GM21367 (cell line): ENCODE results near the gene TMEM201.

Experiments
- ATAC-seq: cut with Tn5 transposase; IDR thresholded peaks from one replicate; pipeline ENCODE4 v1.9.1; 2021; ENCODE audit not compliant: unreplicated experiment

Gene TMEM201

DNA sequence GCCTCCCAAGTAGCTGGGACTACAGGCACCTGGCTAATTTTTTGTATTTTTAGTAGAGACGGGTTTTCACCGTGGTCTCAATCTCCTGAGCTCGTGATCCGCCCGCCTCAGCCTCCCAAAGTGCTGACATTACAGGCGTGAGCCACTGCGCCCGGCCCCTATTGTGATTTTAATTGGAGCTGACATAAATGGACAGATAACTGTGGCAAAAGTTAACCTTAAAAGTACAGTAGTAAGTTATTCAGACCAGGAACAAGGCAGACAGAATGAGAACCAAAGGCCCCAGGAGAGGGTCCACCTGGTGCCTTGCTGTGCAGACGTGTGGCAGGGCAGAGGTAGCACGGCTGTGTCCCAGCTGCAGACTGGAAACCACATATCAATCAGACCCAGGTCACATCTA is 11.0 kb downstream of the TMEM201 start:
- ATAC-seq: no peak

DNA sequence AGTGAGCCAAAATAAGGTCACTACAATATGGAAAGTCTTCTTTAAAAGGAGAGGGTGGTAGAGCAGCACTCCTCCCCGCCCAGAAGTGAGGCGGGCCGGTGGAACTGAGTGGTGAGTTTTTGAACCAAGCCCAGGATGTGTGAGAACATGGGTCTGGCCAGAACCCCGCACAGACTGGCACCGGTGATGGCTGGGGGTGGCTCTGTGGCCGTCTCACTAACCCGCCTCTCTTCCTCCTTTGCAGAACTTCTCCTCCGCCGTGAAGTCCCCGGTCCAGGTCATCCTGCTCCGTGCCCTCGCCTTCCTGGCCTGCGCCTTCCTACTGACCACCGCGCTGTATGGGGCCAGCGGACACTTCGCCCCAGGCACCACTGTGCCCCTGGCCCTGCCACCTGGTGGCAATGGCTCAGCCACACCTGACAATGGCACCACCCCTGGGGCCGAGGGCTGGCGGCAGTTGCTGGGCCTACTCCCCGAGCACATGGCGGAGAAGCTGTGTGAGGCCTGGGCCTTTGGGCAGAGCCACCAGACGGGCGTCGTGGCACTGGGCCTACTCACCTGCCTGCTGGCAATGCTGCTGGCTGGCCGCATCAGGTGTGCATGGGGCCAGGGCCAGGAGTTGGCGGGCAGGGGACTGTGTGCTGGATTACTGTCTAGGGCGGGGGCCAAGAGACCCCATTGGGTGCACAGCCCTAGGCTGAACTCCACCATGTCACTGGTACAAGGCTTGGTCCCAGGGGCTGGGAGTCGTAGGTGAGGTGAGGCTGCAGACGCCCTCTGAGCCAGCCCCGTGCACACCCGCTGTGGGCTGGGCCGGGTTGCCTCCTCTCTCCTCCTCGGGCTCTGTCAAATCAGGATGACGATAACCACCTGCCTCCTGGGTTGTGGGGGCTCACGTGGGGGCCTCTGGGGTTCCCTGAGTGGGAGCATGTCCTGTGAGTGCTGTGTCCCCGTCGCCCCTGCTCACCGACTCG is 12.4 kb downstream of the TMEM201 start:
- no peak for ATAC-seq

DNA sequence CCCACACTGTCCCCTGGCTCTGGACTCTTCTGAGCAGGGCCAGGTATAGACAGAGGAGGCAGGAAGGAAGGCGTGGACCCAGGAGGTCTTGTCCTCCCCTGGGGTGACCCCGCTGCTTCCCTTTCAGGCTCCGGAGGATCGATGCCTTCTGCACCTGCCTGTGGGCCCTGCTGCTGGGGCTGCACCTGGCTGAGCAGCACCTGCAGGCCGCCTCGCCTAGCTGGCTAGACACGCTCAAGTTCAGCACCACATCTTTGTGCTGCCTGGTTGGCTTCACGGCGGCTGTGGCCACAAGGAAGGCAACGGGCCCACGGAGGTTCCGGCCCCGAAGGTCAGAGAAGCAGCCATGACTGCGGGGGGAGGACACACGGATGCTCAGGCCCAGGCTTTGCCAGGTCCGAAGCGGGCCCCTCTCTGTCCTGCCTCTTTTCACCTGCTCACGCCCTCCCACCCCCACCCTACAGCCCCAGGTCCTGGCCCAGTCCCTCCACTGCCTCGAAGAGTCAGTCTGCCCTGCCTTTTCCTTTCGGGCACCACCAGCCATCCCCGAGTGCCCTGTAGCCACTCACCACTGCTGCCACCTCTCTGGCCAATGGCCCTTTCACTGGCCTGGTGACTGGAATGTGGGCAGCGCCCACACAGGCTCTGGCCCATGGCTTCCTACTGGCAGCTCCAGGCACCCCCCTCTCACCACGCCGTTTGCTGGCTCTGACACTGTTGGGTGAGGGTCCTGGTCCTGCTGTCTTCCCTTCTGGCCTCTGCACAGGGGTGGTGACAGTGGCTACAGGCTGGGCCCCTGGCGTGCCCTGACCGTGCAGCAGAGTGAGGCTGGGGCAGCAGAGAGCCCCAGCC is 13.5 kb downstream of the TMEM201 start:
- ATAC-seq: no peak

DNA sequence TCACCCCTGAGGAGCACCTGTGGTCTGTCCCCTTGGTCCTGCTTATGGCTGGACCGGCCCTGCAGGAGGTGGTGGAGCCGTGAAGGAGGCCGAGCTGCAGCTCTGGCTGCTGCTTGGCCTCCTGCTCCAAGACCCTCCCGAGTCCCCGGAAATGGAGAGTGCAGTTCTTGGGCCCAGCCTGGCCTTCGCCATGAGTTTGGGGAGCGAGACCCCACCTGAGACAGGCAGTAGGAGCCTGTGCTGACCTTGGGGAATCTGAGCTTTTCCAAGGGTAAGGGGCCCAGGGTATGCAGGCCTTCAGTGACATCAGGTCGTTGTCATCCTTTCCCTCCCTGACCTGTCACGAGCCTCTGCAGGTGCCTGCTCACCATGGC is 14.1 kb downstream of the TMEM201 start:
- no peak for ATAC-seq

DNA sequence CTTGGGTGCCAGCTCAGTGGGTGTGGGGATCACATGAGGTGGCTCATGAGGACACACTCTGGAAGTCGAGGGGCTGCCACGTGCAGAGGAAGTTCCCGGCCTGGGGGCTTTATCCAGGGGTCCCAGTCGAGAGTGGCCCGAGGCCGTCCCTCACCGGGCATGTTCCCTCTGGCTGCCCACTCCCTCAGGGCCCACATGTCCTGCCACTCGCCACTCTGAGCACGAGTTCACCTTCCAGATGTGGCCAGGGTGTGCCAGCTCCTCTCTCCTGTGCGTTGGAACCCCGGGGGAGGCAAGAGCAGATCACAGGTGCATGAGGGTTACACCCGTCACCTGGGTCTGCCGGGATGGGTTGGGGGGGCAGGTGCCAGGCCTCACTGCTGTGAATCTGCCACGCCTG is 14.6 kb downstream of the TMEM201 start:
- no peak for ATAC-seq

DNA sequence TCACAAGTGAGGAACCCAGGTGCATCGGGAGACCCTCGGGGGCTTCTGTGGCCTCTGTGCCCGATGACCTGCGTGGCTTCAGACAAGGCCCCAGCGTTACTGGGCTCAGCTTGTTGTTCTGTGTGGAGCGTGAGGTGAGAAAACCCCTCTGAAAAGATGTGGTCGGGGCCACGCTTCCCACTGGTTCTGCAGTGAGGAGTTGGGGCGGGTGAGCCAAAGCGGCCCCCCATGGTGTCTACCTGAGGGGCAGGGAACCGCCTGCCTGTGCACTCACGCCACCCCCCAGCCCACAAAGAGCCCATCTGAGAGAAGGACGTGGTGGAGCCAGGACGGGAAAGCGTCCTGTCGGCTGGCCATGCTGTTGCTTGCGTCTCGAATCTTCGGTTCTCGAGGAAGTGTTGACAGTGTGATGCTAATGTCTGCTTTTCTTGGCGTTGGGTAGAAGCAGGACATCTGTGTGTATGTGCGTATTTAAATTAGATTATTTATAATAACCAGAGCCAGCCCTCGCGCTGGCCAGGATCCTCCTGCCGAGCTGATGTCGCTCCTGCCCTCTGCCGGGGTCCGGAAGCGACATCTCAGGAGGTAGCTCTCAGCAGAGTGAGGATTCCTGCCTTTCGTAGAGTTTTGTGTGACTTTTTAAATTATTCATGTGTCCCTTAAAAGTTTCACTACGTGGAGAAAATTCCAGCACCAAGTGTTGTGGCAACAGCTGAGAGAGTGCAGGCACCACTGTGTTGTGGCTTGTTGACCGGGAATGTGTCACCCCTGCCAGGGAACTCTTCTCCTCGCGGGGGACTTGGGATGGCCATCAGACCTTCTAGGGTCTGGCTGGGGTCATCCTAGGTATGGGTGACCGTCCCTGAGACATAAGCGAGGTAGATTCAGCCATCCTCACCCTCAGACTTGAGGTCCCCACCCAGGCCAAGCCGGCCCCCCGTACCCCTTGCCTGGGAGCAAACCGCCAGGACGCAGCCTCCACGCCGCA is 15.3 kb downstream of the TMEM201 start:
- no peak for ATAC-seq

DNA sequence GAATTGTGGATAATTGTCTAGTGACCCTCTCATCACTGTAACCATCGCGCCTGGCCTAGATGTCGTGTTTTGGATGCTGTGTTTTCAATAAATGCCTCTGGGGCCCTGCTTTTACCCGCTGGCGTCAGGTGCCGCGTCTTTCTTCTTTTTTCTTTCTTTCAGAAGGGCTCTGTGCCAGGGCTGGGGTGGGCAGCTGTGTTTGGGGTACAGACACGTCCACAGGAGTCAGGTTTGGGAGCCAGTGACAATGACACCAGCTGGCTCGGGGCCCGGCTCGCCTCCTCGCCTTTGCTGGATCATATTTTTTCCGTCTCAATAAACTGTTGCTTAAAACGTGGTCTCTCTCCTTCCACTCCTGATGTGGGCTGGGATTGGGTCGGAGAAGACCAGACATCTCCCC is 16.1 kb downstream of the TMEM201 start:
- ATAC-seq: no peak

DNA sequence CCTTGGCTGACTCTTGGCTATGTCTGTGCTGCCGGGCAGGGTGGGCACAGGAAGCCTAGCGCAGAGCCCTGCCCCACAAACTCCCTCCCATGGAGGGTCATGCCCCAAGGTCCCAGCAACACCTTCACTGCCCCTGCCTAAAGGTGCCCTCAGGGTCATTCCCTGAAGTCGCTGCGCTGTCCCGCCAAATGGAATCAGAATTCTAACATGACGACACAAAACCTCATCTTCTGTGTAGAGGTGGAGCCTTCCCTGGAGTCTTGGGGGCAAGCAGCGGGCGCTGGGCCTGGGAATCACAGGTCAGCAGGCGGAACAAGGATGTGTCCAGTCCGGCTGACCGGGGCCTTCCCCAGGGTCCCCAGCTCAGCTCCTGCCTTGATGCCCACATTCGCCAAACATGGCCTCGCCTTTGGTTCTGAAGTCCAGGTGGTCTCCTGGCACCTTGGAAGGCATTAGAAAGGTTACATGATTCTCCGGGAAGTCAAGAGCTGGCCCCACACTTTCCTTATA is 17.3 kb downstream of the TMEM201 start:
- no peak for ATAC-seq

DNA sequence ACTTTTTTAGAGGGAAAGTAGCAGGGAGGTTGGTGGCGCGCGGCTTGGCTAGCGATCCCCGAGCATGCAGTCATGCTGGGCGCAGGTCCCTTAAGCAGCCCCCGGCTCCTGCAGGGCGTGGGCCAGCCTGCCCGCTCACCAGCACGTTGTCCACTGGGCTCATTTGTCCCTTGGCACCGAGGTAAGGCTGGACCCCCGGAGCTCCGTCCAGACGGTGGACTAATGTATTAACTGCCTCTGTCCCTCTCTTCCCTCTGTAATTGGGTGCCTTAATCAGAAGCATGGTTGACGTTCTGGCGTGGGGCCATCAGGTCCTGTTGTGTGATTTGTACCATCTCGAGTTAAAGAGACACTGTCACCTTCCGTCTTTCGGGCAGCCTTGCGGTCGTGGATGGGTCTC is 17.7 kb downstream of the TMEM201 start:
- no peak for ATAC-seq

DNA sequence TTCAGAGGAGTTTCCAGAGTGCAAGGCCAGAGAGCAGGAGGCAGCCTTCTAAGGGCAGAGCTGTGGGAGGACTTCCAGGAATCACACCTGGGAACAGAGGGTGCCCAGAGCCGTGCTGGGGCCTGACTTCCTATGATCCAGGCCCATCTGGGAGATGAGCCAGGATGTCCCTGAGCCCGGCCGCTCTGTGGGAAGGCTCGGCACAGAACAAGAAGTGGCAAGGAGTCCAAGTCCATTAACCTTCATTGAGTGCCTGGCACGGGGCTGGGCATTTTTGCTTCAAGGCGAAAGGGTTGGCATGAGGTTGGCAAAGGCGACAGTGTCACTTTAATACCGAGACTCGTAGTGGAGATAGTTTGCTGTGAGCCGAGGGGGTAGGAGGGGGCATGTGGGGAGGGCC is 18.2 kb downstream of the TMEM201 start:
- no peak for ATAC-seq

DNA sequence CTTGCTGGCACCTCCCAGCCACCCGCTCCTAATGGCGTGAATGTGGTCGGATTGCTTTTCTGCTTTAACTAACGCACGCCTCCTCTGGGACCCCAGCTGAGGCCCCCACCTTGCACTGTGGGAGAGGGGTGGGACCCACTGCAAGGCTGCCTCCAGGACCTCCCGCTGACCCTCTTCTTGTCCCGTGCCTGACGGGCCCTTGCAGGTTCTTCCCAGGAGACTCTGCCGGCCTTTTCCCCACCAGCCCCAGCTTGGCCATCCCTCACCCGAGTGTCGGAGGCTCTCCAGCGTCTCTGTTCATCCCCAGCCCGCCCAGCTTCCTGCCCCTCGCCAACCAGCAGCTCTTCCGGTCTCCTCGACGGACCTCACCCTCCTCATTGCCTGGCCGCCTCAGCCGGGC is 18.6 kb downstream of the TMEM201 start:
- ATAC-seq: no peak

DNA sequence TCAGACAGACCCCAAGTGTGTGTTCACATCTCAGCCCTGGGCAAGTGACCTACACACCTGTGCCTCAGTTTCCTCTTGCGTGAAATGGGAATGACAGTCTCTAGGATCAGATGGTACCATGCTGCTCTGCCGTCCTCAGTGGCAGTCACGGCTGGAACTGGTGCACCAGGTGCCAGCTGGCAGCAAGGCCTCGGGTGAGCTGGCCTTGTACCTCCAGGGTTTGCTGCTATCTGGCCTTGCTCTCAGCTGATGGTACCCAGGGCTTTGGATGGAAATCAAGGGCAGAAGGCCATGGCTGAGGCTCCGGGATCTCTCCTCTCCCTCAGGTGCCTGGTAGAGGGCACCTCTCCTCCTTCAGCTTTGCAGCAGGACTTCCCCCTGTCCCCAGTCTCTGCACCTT is 21.3 kb downstream of the TMEM201 start:
- no peak for ATAC-seq

DNA sequence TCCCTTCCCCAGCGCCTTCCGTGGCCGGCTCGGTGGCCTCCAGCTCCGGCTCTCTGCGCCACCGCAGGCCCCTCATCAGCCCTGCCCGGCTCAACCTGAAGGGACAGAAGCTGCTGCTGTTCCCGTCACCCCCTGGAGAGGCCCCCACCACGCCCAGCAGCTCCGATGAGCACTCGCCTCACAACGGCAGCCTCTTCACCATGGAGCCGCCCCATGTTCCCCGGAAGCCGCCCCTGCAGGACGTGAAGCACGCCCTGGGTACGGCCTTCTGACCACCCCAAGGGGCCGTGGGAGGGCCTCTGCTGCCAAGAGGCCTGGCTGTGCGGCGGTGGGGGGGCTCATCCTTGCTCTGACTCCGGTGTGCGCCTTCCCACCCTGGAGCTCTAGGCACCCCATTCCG is 21.8 kb downstream of the TMEM201 start:
- ATAC-seq: no peak

DNA sequence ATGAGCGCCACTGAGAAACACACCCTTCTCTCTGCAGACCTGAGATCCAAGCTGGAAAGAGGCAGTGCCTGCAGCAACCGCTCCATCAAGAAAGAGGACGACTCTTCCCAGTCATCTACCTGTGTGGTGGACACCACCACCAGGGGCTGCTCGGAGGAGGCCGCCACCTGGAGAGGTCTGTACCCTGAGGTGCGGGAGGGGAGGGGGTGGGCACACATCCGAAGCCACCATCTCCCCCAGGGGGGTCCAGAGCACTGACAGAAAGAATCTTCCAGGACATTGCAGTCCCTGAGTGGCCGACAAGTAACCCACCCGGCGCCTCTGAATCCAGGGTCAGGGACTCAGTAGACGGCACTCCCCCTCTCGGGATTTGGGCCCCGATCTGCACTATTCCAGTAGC is 23.0 kb downstream of the TMEM201 start:
- ATAC-seq: no peak

DNA sequence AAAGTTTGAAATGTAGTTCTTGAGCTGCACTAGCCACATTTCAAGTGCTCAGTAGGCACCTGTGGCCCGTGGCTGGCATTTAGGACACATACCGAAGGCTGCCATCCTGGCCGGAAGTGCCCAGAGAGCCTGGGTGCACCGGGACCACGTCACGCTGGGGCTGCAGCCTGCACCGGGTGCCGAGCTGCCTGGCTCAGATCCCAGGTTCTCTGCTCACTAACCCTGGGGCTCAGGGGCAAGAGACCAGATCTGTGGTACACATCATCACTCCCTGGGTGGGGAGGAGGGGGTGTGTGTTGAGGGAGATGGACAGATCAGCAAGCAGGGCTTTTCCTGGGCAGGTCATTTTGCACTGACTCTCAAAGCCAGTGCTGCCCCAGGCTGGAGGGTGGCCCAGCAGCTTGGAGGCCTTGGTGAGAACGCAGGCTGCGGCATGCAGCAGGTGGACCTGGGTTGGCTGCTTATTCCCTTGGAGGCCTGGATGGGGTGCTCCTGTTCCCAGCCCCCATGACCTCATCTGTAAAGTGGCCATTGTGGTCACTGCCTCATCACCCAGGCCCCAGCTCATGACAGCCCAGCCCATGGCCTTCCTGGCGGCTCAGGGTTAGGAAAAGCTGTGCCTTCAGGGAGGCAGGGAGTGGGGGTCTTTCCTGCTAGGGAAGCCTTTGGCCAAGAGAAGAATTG is 23.6 kb downstream of the TMEM201 start:
- ATAC-seq: no peak

DNA sequence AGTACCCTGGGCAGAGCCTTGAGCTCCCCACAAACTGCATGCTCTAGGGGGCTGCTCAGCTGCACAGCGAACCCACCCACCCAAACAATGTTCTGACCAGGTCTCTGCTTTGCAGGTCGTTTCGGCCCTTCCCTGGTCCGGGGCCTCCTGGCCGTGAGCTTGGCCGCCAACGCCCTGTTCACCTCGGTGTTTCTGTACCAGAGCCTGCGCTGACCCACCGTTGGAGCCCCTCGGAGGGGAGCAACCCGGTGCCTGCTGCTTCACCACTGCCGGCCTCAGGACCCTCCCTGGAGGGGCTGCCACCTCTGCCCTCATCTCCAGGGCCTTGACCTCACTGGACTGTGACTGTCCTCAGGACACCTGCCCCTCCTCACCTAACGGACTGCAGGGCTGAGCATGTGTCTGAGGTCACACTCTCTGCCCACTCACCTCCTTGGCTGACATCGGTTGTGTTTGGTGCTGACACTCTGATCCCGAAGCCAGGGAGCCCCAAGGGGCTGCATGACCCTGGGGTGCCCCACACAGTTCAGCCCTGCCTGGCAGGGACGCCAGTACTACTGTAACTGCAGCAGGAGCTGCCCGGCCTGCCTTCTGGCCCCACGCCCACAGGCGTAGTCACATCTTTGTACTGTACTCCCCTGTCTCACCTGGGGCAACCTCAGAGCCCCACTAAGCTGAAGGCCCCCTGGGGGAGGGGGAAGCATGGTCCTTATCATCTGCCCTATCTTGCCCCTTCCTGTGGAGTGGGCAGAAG is 24.3 kb downstream of the TMEM201 start:
- ATAC-seq: no peak

DNA sequence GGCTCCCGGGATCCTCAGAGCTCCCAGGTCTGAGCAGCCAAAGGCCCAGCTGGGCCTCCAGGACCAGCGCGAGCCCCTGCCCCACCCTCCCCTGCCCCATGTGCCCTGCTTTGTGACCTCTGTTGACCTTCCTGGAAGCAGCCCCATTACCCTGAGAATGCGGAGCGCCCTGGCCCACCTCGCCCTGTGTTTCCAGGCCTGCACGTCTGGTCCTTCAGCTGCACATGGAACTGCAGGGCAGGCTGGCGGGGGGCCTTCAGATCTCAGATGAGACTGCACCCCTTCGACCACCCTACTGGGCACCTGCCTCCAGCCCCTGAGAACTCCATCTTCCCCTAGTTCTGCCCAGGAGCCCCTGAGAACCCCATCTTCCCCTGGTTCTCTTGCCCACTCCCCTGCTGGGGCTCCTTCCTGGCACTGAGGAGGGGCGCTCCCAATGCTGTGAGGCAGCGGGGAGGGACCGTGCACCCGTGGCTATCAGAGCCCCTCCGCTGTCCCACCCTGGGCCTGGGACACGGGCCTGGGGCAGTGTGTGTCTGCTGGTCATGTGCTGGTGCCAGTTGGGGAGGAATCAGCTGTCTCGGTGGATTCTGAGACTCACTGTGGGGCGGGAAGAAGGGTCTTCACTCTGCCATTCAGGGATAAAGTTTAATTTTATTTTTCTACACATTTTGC is 25.1 kb downstream of the TMEM201 start:
- ATAC-seq: no peak

DNA sequence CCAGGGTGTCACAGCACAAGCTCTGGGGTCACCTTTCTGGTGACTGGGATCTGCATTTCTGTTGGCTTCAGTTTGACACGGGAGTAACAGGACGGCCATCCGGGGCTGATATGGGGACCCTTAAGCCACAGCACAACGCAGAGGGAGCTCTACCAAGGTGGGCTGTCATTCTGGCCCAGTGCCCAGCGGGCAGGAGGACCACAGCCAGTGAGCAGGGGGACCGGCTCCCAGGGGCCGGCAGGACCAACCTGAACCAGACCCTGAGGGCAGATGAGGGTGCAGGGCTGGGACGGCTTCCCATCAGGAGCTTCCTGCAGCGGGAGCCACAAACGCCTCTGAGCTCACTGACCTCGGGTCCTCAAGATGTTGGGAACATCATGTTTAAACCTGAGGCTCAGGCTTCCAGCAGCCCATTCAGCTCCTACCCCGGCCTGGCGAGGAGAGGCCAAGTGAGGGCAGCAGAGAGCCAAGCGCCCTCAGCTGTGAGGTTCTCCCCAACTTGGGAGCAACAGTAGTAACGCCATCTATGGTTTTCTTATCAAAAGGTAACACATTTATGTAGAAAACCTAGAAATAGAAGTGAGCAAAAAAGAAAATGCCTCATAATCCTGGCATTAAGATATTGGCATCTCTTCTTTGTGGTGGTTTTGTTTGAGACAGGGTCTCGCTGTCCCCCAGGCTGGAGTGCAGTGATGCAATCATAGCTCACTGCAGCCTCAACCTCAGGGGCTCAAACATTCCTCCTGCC is 26.8 kb downstream of the TMEM201 start:
- no peak for ATAC-seq
